HCT116 (cell line): Measurements from ENCODE around the gene MYORG. TPM values are rescaled to one million over a fixed set of nuclear protein-coding genes. Genes with fewer than 3 reads are reported as not detected.
A peak's percentile ranks its signal among the peaks of the same experiment; 100 is the strongest.

Experiments
- ATAC-seq: fragments of 200-7000 bp; cut with Tn5 transposase; 2 replicates; pipeline ENCODE4 v1.9.1; 2020; ENCODE audit warnings: mild to moderate bottlenecking, moderate library complexity
- BruUV-seq: library from RNA; stranded (reverse); fragments of 400-500 nt; replicated peaks from 2 replicates; lab custom pipeline; 2021; lab: Mats Ljungman, UMichigan
- CTCF ChIA-PET: fragments of 300-600 bp; sonication (Branson Sonifier 250); formaldehyde crosslinking; loops from one replicate; lab custom pipeline; 2021; ENCODE audit warnings: antibody characterized with exemption; lab: Charles Lee
- POLR2A ChIA-PET: fragments of 300-600, 350-600 bp; sonication (Branson Sonifier 250); formaldehyde crosslinking; loops from one replicate; lab custom pipeline; 2021; ENCODE audit warnings: antibody characterized with exemption; lab: Charles Lee
- RAD21 ChIA-PET, 2 experiments: fragments of 300-600 bp; sonication (Branson Sonifier 250); formaldehyde crosslinking; loops; one replicate each; lab custom pipeline; 2023; ENCODE audit warnings: low total read pairs in 2 of 2; ENCODE audit not compliant: uncharacterized antibody in 2 of 2, unreplicated experiment in 2 of 2, low non-redundant PET in 1 of 2; lab: Charles Lee
- DNase-seq: peaks from one replicate; pipeline ENCODE4 v3.0.0-alpha.2; 2010; ENCODE audit warnings: low read depth, low spot score
- H2AFZ ChIP-seq: fragments of 200-600 bp; shearing (Covaris generic), sonication (generic); 2 replicates; pipeline ENCODE4 v1.6.1; 2017; ENCODE audit warnings: low read depth, mixed run types, mixed read lengths, antibody characterized with exemption, low read length; ENCODE audit not compliant: poor library complexity, severe bottlenecking
- H3K27ac ChIP-seq: 2 replicates; pipeline ENCODE4 v1.5.1; 2012; ENCODE audit warnings: low read depth, low read length
- H3K27me3 ChIP-seq: fragments of 200-600 bp; sonication (generic); 2 replicates; pipeline ENCODE4 v1.6.1; 2016; ENCODE audit warnings: mixed run types, low read length, mixed read lengths; ENCODE audit not compliant: insufficient read depth
- H3K36me3 ChIP-seq, 2 experiments: fragments of 200-500 bp in 1 of 2; fragments of 200-600 bp in 1 of 2; sonication (Bioruptor generic) in 1 of 2; sonication (generic) in 1 of 2; 2 replicates each; pipeline versions ENCODE4 v1.5.1 to v1.6.1; 2014 to 2016; ENCODE audit warnings: low read length in 2 of 2, inconsistent platforms in 1 of 2, mixed read lengths in 1 of 2, mixed run types in 1 of 2; ENCODE audit not compliant: insufficient read depth in 2 of 2, control insufficient read depth in 1 of 2
- H3K4me1 ChIP-seq, 2 experiments: fragments of 200-600 bp in 1 of 2; sonication (generic) in 1 of 2; 2 replicates each; pipeline versions ENCODE4 v1.5.1 to v1.6.1; 2012 to 2017; ENCODE audit warnings: low read length in 2 of 2, inconsistent platforms in 1 of 2, mild to moderate bottlenecking in 1 of 2, mixed read lengths in 1 of 2, mixed run types in 1 of 2, moderate library complexity in 1 of 2; ENCODE audit not compliant: insufficient read depth in 2 of 2, control insufficient read depth in 1 of 2
- H3K4me2 ChIP-seq: fragments of 200-600 bp; sonication (generic); 2 replicates; pipeline ENCODE4 v1.6.1; 2017; ENCODE audit warnings: mixed run types, low read length, mixed read lengths
- H3K4me3 ChIP-seq, 2 experiments: fragments of 200-600 bp in 1 of 2; sonication (generic) in 1 of 2; replicated peaks in 1 of 2; 2 replicates each; pipeline ENCODE4 v1.5.1; 2011 to 2016; ENCODE audit warnings: low read length in 2 of 2, control low read depth in 1 of 2, low read depth in 1 of 2, mild to moderate bottlenecking in 1 of 2, mixed read lengths in 1 of 2, mixed run types in 1 of 2
- H3K79me2 ChIP-seq: fragments of 200-600 bp; sonication (generic); 2 replicates; pipeline ENCODE4 v1.6.1; 2017; ENCODE audit warnings: mild to moderate bottlenecking, mixed run types, low read length, moderate library complexity, mixed read lengths; ENCODE audit not compliant: insufficient read depth
- H3K9ac ChIP-seq: fragments of 200-600 bp; sonication (generic); 2 replicates; pipeline ENCODE4 v1.6.1; 2016; ENCODE audit warnings: low read length, mixed read lengths
- H3K9me2 ChIP-seq: fragments of 200-600 bp; sonication (generic), shearing (Covaris generic); 2 replicates; pipeline ENCODE4 v1.6.1; 2017; ENCODE audit warnings: mixed run types, mild to moderate bottlenecking, moderate library complexity; ENCODE audit not compliant: insufficient read depth
- H3K9me3 ChIP-seq, 2 experiments: fragments of 200-500 bp in 1 of 2; fragments of 200-600 bp in 1 of 2; sonication (Bioruptor generic) in 1 of 2; sonication (generic) in 1 of 2; 2 replicates each; pipeline ENCODE4 v1.6.1; 2014 to 2017; ENCODE audit warnings: low read length in 2 of 2, mixed read lengths in 2 of 2, inconsistent platforms in 1 of 2, low read depth in 1 of 2, mild to moderate bottlenecking in 1 of 2, mixed run types in 1 of 2, moderate library complexity in 1 of 2; ENCODE audit not compliant: control insufficient read depth in 1 of 2, insufficient read depth in 1 of 2
- H4K20me1 ChIP-seq: fragments of 200-600 bp; sonication (generic), shearing (Covaris generic); 2 replicates; pipeline ENCODE4 v1.6.1; 2017; ENCODE audit warnings: mixed run types, mild to moderate bottlenecking, moderate library complexity; ENCODE audit not compliant: insufficient read depth
- CBX3 ChIP-seq: IDR thresholded peaks from 2 replicates; pipeline ENCODE4 v1.6.1; 2012; ENCODE audit warnings: low read depth
- CEBPB ChIP-seq: IDR thresholded peaks from 2 replicates; pipeline ENCODE4 v1.6.1; 2012; ENCODE audit warnings: low read depth
- EZH2phosphoT487 ChIP-seq: fragments of 200-600 bp; IDR thresholded peaks from 2 replicates; pipeline ENCODE4 v1.6.1; 2018; ENCODE audit warnings: antibody characterized with exemption, borderline replicate concordance
- POLR2A ChIP-seq: IDR thresholded peaks from 2 replicates; pipeline ENCODE4 v1.7.0; 2011; ENCODE audit warnings: borderline replicate concordance; ENCODE audit not compliant: insufficient read depth, insufficient read length; ENCODE audit errors: extremely low read depth
- POLR2AphosphoS5 ChIP-seq: IDR thresholded peaks from 2 replicates; pipeline ENCODE4 v1.6.1; 2011; ENCODE audit warnings: mild to moderate bottlenecking, low read depth, low read length, moderate library complexity
- RAD21 ChIP-seq: IDR thresholded peaks from 2 replicates; pipeline ENCODE4 v1.6.1; 2012; ENCODE audit warnings: low read depth, mild to moderate bottlenecking
- REST ChIP-seq: IDR thresholded peaks from 2 replicates; pipeline ENCODE4 v1.6.1; 2012; ENCODE audit warnings: low read depth
- SIN3A ChIP-seq: IDR thresholded peaks from 2 replicates; pipeline ENCODE4 v1.6.1; 2012; ENCODE audit warnings: low read depth
- SRF ChIP-seq: IDR thresholded peaks from 2 replicates; pipeline ENCODE4 v1.6.1; 2012; ENCODE audit warnings: low read depth
- ZFX ChIP-seq: fragments of 450-650 bp; IDR thresholded peaks from 2 replicates; pipeline ENCODE4 v1.6.1; 2017
- intact Hi-C: fragments of 100-400 bp; cut with micrococcal nuclease; formaldehyde crosslinking; loops from 2 replicates; pipeline ENCODE4 v1.10.0; 2022
- total RNA-seq: library from RNA; stranded (reverse); gene quantifications from one replicate; pipeline ENCODE4 v1.2.1, GENCODE V29; 2021; ENCODE audit not compliant: unreplicated experiment

MYORG gene
- total RNA-seq, 1 experiment from 2014 or later: 8.5 TPM

- DNase-seq (no peak), ATAC-seq (no peak)
- H3K4me2 ChIP-seq: peak overlapping the region; percentile 91
- no TSS peak for BruUV-seq
- CTCF ChIA-PET: interaction anchor here (1.0 kb wide), 1 partner anchor 23 kb away, joined by 5 read pairs; no protein-coding TSS in a partner anchor
- no peaks in the 10 kb centered on the region for H3K9me3 ChIP-seq
- no peak overlapping the region for H3K27ac ChIP-seq
- H3K27me3 ChIP-seq: no peaks in the 10 kb centered on the region
- H3K4me3 ChIP-seq: peak overlapping the region in 1 of 2 experiments; percentile 42; a peak in 2 of 4 replicates
- RAD21 ChIA-PET: no interaction called here
- intact Hi-C loops: no loop called here
- no peaks in the 10 kb centered on the region for H3K79me2 ChIP-seq
- no peaks in the 10 kb centered on the region for H3K9me2 ChIP-seq
- no peak overlapping the region for H2AFZ ChIP-seq
- no peaks in the 10 kb centered on the region for H3K36me3 ChIP-seq
- H4K20me1 ChIP-seq: no peaks in the 10 kb centered on the region
- TF ChIP-seq CEBPB (no peak), SRF (no peak), EZH2phosphoT487 (no peak), RAD21 (no peak), SIN3A (no peak)
- H3K9ac ChIP-seq: no peak overlapping the region
- H3K4me1 ChIP-seq: peaks cover 16 to 33% of the 10 kb centered on the region in 2 experiments; a peak in 3 of 4 replicates
- POLR2A ChIA-PET: no interaction called here
These were observed 4.6 kb upstream of the MYORG start for GRCh38 chr9:34381323-34381722.

GRCh38 chr9:34380511-34381315 is 4.0 kb upstream of the MYORG start:
- no TSS peak for BruUV-seq

More at GRCh38 chr9:34380511-34381315, 4.0 kb upstream of the MYORG start:
- TF ChIP-seq REST (no peak), EZH2phosphoT487 (no peak), POLR2A (peak; percentile 35), POLR2AphosphoS5 (peak; percentile 61; the same call in 1 of the 2 replicates), CEBPB (no peak), CBX3 (no peak), SIN3A (no peak), ZFX (peak; percentile 57; the same call in 1 of the 2 replicates)
- TF ChIP-seq, all 23 proteins: peak for 3
- Histone ChIP-seq H3K9me2 (no peaks in the 10 kb centered on the region), H3K4me3 (peak overlapping the region; percentile 32 to 42), H4K20me1 (no peaks in the 10 kb centered on the region), H3K79me2 (no peaks in the 10 kb centered on the region), H3K4me2 (peak overlapping the region; percentile 91), H3K36me3 (no peaks in the 10 kb centered on the region), H3K4me1 (peaks cover 20 to 40% of the 10 kb centered on the region in 2 experiments), H3K27ac (peak overlapping the region; percentile 43; the same call in 1 of the 2 replicates), H3K27me3 (no peaks in the 10 kb centered on the region), H3K9ac (peak overlapping the region; percentile 10; the same call in 1 of the 2 replicates), H3K9me3 (no peaks in the 10 kb centered on the region), H2AFZ (no peak overlapping the region)
- intact Hi-C loops: no loop called here
- peak; percentile 41 for ATAC-seq
- ChIA-PET CTCF (interaction anchor here (0.9 to 6.7 kb wide), 4 partner anchors 23 to 285 kb away, joined by 3 to 54 read pairs (median 4); no protein-coding TSS in a partner anchor), POLR2A (interaction anchor here (1.1 kb wide), 1 partner anchor 125 kb away, joined by 3 read pairs; no protein-coding TSS in a partner anchor), RAD21 (no interaction called here)
- DNase-seq: no peak
